Neuron (in vitro differentiated cells): ENCODE measurements around the gene SNCAIP.

Source experiments
- H2AFZ ChIP-seq: one replicate; pipeline ENCODE4 v1.6.1; 2013; ENCODE audit warnings: low read depth, mild to moderate bottlenecking, inconsistent platforms, low read length, moderate library complexity
- H3K27me3 ChIP-seq: one replicate; pipeline ENCODE4 v1.6.1; 2013; ENCODE audit warnings: low read length; ENCODE audit not compliant: insufficient read depth
- H3K36me3 ChIP-seq: one replicate; pipeline ENCODE4 v1.6.1; 2013; ENCODE audit warnings: low read length; ENCODE audit not compliant: insufficient read depth
- H3K4me1 ChIP-seq: one replicate; pipeline ENCODE4 v1.6.1; 2013; ENCODE audit warnings: low read length; ENCODE audit not compliant: insufficient read depth
- H3K4me3 ChIP-seq: 2 replicates; pipeline ENCODE4 v1.5.1; 2013; ENCODE audit warnings: mild to moderate bottlenecking, low read length, moderate library complexity
- H3K9me3 ChIP-seq: one replicate; pipeline ENCODE4 v1.6.1; 2013; ENCODE audit warnings: low read length

SNCAIP gene

GRCh38 chr5:122311961-122312590, at the start of gene SNCAIP:
Gene SNCAIP (plus strand): TSS chr5:122312237. CDS start chr5:122391135, 78,898 bp downstream.
- H2AFZ ChIP-seq, result peak within 1 kb of the TSS; percentile 98
- peaks cover 11% of the 10 kb centered on the region for H3K4me1 ChIP-seq
- H3K9me3 ChIP-seq, result peaks cover 4% of the 10 kb centered on the region
- peak within 1 kb of the TSS; percentile 71 for H3K4me3 ChIP-seq
- H3K27me3 ChIP-seq, result peaks cover 11% of the 10 kb centered on the region
- no peaks in the 10 kb centered on the region for H3K36me3 ChIP-seq

GRCh38 chr5:122263352-122264030, 48.5 kb upstream of the SNCAIP start:
- Histone ChIP-seq H3K27me3 (no peaks in the 10 kb centered on the region), H3K36me3 (no peaks in the 10 kb centered on the region), H3K4me1 (no peaks in the 10 kb centered on the region), H3K9me3 (no peaks in the 10 kb centered on the region), H2AFZ (no peak overlapping the region), H3K4me3 (no peak overlapping the region)

GRCh38 chr5:122264610-122265009, 47.4 kb upstream of the SNCAIP start:
- Histone ChIP-seq H3K9me3 (no peaks in the 10 kb centered on the region), H3K4me1 (no peaks in the 10 kb centered on the region), H3K36me3 (no peaks in the 10 kb centered on the region), H3K27me3 (no peaks in the 10 kb centered on the region), H2AFZ (no peak overlapping the region), H3K4me3 (no peak overlapping the region)

GRCh38 chr5:122267185-122267584, 44.9 kb upstream of the SNCAIP start:
- Histone ChIP-seq H3K4me3 (no peak overlapping the region), H3K4me1 (no peaks in the 10 kb centered on the region), H3K27me3 (no peaks in the 10 kb centered on the region), H3K9me3 (no peaks in the 10 kb centered on the region), H2AFZ (no peak overlapping the region), H3K36me3 (no peaks in the 10 kb centered on the region)

GRCh38 chr5:122273696-122274095, 38.3 kb upstream of the SNCAIP start:
- Histone ChIP-seq H3K4me1 (no peaks in the 10 kb centered on the region), H3K9me3 (no peaks in the 10 kb centered on the region), H3K27me3 (no peaks in the 10 kb centered on the region), H3K4me3 (no peak overlapping the region), H3K36me3 (no peaks in the 10 kb centered on the region), H2AFZ (no peak overlapping the region)

- no peak overlapping the region for H3K4me3 ChIP-seq
- H3K9me3 ChIP-seq, result no peaks in the 10 kb centered on the region
- no peaks in the 10 kb centered on the region for H3K4me1 ChIP-seq
- H3K36me3 ChIP-seq, result no peaks in the 10 kb centered on the region
- no peaks in the 10 kb centered on the region for H3K27me3 ChIP-seq
- no peak overlapping the region for H2AFZ ChIP-seq
These were observed 28.4 kb upstream of the SNCAIP start for GRCh38 chr5:122283592-122283991.

- Histone ChIP-seq H3K27me3 (no peaks in the 10 kb centered on the region), H3K4me3 (no peak overlapping the region), H2AFZ (no peak overlapping the region), H3K36me3 (no peaks in the 10 kb centered on the region), H3K9me3 (no peaks in the 10 kb centered on the region), H3K4me1 (no peaks in the 10 kb centered on the region)
These were observed 25.5 kb upstream of the SNCAIP start for GRCh38 chr5:122286541-122286940.

GRCh38 chr5:122287101-122287500, 24.9 kb upstream of the SNCAIP start:
- H3K4me1 ChIP-seq, result no peaks in the 10 kb centered on the region
- no peak overlapping the region for H2AFZ ChIP-seq
- no peaks in the 10 kb centered on the region for H3K36me3 ChIP-seq
- no peaks in the 10 kb centered on the region for H3K27me3 ChIP-seq
- no peak overlapping the region for H3K4me3 ChIP-seq
- H3K9me3 ChIP-seq, result no peaks in the 10 kb centered on the region

- Histone ChIP-seq H3K4me3 (no peak overlapping the region), H3K27me3 (no peaks in the 10 kb centered on the region), H2AFZ (no peak overlapping the region), H3K9me3 (no peaks in the 10 kb centered on the region), H3K36me3 (no peaks in the 10 kb centered on the region), H3K4me1 (no peaks in the 10 kb centered on the region)
These were observed 20.8 kb upstream of the SNCAIP start for GRCh38 chr5:122291000-122291901.

GRCh38 chr5:122292332-122292731, 19.7 kb upstream of the SNCAIP start:
- Histone ChIP-seq H3K9me3 (no peaks in the 10 kb centered on the region), H3K36me3 (no peaks in the 10 kb centered on the region), H3K4me1 (peaks cover 6% of the 10 kb centered on the region), H2AFZ (peak overlapping the region; percentile 51), H3K27me3 (no peaks in the 10 kb centered on the region), H3K4me3 (no peak overlapping the region)

- Histone ChIP-seq H3K4me3 (no peak overlapping the region), H3K36me3 (no peaks in the 10 kb centered on the region), H3K27me3 (no peaks in the 10 kb centered on the region), H3K9me3 (no peaks in the 10 kb centered on the region), H3K4me1 (peaks cover 6% of the 10 kb centered on the region), H2AFZ (no peak overlapping the region)
These were observed 16.9 kb upstream of the SNCAIP start for GRCh38 chr5:122295138-122295537.

- Histone ChIP-seq H3K36me3 (no peaks in the 10 kb centered on the region), H3K4me1 (peaks cover 6% of the 10 kb centered on the region), H2AFZ (no peak overlapping the region), H3K4me3 (no peak overlapping the region), H3K9me3 (no peaks in the 10 kb centered on the region), H3K27me3 (peaks cover 6% of the 10 kb centered on the region)
These were observed 15.2 kb upstream of the SNCAIP start for GRCh38 chr5:122296871-122297270.
